Spleen (tissue), 7 donors: ENCODE data around the gene EZH1.
"Not testable (repeated sequence)": the region's sequence is repeated elsewhere in the genome, so short reads cannot be mapped to it uniquely, and the experiment has no call there.

Experiments used
- POLR2A ChIP-seq, 3 donors: fragments of 450-650 bp; IDR thresholded peaks; one replicate each; pipeline ENCODE4 v1.5.1; 2017; ENCODE audit warnings: antibody characterized with exemption in 3 of 3, mild to moderate bottlenecking in 1 of 3
- TF ChIP-seq, protein P1 (sequence below), 11 experiments: fragments of 200-600 bp in 7 of 11; fragments of 450-650 bp in 4 of 11; sonication (generic) in 4 of 11; IDR thresholded peaks in 8 of 11; conservative IDR thresholded peaks in 3 of 11; 1 replicate in 7 of 11; 2 replicates in 4 of 11; pipeline versions ENCODE4 v1.4.0 to v1.8.0; 2016 to 2021; ENCODE audit warnings: antibody characterized with exemption in 11 of 11, inconsistent platforms in 4 of 11, mild to moderate bottlenecking in 1 of 11
- donor health status: DM: no; HTN: no; CAD: no; lungs with moderate emphysema.
- donor health status: DM: no; HTN: no; CAD: no.
- donor health status: DM: no; HTN: no; CAD: no.

- TF ChIP-seq, protein P1, sequence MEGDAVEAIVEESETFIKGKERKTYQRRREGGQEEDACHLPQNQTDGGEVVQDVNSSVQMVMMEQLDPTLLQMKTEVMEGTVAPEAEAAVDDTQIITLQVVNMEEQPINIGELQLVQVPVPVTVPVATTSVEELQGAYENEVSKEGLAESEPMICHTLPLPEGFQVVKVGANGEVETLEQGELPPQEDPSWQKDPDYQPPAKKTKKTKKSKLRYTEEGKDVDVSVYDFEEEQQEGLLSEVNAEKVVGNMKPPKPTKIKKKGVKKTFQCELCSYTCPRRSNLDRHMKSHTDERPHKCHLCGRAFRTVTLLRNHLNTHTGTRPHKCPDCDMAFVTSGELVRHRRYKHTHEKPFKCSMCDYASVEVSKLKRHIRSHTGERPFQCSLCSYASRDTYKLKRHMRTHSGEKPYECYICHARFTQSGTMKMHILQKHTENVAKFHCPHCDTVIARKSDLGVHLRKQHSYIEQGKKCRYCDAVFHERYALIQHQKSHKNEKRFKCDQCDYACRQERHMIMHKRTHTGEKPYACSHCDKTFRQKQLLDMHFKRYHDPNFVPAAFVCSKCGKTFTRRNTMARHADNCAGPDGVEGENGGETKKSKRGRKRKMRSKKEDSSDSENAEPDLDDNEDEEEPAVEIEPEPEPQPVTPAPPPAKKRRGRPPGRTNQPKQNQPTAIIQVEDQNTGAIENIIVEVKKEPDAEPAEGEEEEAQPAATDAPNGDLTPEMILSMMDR (IDR thresholded peaks at IDR 0.05 in 8 of 11, conservative IDR thresholded peaks at IDR 0.05 in 3 of 11): not testable (repeated sequence)
- TF ChIP-seq POLR2A (IDR thresholded peaks at IDR 0.05): not testable (repeated sequence)
Measured at GRCh38 chr17:42666126-42666525, 78.7 kb downstream of the EZH1 start.
